Spleen (tissue), 7 donors: Measurements from ENCODE around the gene PAN2.

Source experiments
- POLR2A ChIP-seq, 3 donors: fragments of 450-650 bp; IDR thresholded peaks; one replicate each; pipeline ENCODE4 v1.5.1; 2017; ENCODE audit warnings: antibody characterized with exemption in 3 of 3, mild to moderate bottlenecking in 1 of 3
- TF ChIP-seq, protein P1 (sequence below), 11 experiments: fragments of 200-600 bp in 7 of 11; fragments of 450-650 bp in 4 of 11; sonication (generic) in 4 of 11; IDR thresholded peaks in 8 of 11; conservative IDR thresholded peaks in 3 of 11; 1 replicate in 7 of 11; 2 replicates in 4 of 11; pipeline versions ENCODE4 v1.4.0 to v1.8.0; 2016 to 2021; ENCODE audit warnings: antibody characterized with exemption in 11 of 11, inconsistent platforms in 4 of 11, mild to moderate bottlenecking in 1 of 11
- donor health status: DM: no; HTN: no; CAD: no; lungs with moderate emphysema.
- donor health status: DM: no; HTN: no; CAD: no.
- donor health status: DM: no; HTN: no; CAD: no.

DNA sequence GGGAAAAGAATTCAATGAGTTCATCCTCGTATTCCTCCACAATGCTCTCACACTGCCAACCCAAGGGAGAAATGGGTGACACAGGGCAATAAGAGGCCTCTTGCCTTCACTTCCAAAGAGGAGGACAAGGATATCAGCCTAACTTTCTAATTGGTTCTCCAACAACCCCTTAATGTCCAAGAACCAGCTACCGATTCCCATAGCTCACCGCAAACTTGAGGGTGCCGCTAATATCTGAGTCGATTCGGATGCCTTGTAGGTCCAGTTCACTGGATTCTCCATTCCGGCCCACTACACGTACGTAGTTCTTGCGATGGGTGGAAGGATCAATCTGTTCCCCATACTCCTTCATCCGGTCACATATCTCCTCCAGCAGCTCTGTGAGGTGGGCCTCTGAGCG lies 22.8 kb downstream of the PAN2 start:
- TF ChIP-seq, protein P1, sequence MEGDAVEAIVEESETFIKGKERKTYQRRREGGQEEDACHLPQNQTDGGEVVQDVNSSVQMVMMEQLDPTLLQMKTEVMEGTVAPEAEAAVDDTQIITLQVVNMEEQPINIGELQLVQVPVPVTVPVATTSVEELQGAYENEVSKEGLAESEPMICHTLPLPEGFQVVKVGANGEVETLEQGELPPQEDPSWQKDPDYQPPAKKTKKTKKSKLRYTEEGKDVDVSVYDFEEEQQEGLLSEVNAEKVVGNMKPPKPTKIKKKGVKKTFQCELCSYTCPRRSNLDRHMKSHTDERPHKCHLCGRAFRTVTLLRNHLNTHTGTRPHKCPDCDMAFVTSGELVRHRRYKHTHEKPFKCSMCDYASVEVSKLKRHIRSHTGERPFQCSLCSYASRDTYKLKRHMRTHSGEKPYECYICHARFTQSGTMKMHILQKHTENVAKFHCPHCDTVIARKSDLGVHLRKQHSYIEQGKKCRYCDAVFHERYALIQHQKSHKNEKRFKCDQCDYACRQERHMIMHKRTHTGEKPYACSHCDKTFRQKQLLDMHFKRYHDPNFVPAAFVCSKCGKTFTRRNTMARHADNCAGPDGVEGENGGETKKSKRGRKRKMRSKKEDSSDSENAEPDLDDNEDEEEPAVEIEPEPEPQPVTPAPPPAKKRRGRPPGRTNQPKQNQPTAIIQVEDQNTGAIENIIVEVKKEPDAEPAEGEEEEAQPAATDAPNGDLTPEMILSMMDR (IDR thresholded peaks at IDR 0.05 in 8 of 11, conservative IDR thresholded peaks at IDR 0.05 in 3 of 11) = no peak
- no peak for TF ChIP-seq POLR2A (IDR thresholded peaks at IDR 0.05)
